ENCODE data around the gene GPRC5A. TPM values are rescaled to one million over a fixed set of nuclear protein-coding genes. Genes with fewer than 3 reads are reported as not detected.

Gene GPRC5A
- total RNA-seq, 4 donors from 2014 or later, result 7.0 to 166 (median 116) TPM

DNA sequence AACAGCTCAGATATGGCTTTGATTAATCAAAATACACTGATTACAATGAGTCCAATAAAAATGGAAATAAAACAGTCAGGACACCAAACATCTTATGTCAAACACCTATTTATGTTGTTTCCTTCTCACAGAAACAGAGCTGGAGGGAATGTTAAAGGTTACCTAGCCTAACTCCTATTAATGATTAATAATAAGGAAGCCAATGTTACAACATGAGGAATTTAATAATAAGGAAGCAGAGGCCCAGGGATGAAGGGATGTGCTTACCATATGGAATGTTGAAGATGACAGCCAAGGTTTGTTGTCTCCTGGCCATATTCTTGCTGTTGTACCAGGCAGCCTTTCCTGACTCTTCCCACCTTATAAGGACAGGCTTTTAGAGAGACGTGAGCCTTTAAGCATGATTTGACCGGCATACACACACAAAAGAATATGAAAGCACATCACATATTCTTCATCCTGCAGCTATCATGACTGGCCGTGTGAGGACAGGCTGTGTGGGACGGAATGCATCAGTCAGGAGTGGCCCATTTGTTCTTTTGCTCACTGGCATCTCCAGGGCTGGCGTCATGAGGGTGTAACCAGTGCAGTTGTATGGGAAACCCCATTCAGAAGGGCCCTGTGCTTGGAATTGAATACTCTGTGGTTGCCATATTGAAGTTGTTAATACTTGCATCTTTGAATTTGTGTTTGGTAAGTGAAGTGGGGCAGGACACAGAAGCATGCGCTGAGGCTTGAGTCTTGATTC, 63.7 kb downstream of the GPRC5A start:
- in situ Hi-C loops (cut with MboI; ENCODE audit: low pct_ligation_motif_present in 1 of 4, low pct_unique_long_range_greater_than_20kb in 1 of 4, low sequenced_read_pairs in 3 of 4), result no loop called here
- intact Hi-C loops (cut with DNase I; ENCODE audit: low total_unique reads), result no loop called here
- Histone ChIP-seq H3K9me3 (no peaks in the 10 kb centered on the region), H3K4me1 (no peaks in the 10 kb centered on the region), H3K27me3 (no peaks in the 10 kb centered on the region), H3K27ac (no peak overlapping the region), H3K36me3 (no peaks in the 10 kb centered on the region), H3K4me3 (no peak overlapping the region)
- TF ChIP-seq, protein P1, sequence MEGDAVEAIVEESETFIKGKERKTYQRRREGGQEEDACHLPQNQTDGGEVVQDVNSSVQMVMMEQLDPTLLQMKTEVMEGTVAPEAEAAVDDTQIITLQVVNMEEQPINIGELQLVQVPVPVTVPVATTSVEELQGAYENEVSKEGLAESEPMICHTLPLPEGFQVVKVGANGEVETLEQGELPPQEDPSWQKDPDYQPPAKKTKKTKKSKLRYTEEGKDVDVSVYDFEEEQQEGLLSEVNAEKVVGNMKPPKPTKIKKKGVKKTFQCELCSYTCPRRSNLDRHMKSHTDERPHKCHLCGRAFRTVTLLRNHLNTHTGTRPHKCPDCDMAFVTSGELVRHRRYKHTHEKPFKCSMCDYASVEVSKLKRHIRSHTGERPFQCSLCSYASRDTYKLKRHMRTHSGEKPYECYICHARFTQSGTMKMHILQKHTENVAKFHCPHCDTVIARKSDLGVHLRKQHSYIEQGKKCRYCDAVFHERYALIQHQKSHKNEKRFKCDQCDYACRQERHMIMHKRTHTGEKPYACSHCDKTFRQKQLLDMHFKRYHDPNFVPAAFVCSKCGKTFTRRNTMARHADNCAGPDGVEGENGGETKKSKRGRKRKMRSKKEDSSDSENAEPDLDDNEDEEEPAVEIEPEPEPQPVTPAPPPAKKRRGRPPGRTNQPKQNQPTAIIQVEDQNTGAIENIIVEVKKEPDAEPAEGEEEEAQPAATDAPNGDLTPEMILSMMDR (IDR thresholded peaks at IDR 0.05), result no peak
- TF ChIP-seq POLR2AphosphoS5 (IDR thresholded peaks at IDR 0.05) (no peak), EP300 (IDR thresholded peaks at IDR 0.05; ENCODE audit: low read depth) (no peak), POLR2A (IDR thresholded peaks at IDR 0.05) (no peak)
- WGBS, 2 donors (ENCODE audit: low coverage in 1 of 2), result 94 to 100% methylated on average over 2 to 6 of the region's 6 CpGs
- no peak for DNase-seq

DNA sequence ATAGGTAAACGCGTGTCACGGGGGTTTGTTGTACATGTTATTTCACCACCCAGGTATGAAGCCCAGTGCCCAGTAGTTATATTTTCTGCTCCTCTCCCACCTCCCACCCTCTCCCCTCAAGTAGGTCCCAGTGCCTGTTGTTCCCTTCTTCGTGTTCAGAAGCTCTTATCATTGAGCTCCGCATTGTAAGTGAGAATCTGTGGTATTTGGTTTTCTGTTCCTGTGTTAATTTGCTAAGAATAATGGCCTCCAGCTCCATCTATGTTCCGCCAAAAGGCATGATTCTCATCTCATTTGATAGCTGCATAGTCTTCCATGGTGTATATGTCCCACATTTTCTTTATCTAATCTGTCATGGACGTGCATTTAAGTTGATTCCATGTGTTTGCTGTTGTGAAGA, 67.5 kb downstream of the GPRC5A start:
- 76 to 78% methylated on average over 7 of the region's 7 CpGs for WGBS, 2 donors (ENCODE audit: low coverage in 1 of 2)
- H3K4me3 ChIP-seq, result no peak overlapping the region
- no peak for DNase-seq
- no peaks in the 10 kb centered on the region for H3K27me3 ChIP-seq
- in situ Hi-C loops (cut with MboI; ENCODE audit: low pct_ligation_motif_present in 1 of 4, low pct_unique_long_range_greater_than_20kb in 1 of 4, low sequenced_read_pairs in 3 of 4) (no loop called here), intact Hi-C loops (cut with DNase I; ENCODE audit: low total_unique reads) (no loop called here)
- H3K4me1 ChIP-seq, result no peaks in the 10 kb centered on the region
- TF ChIP-seq POLR2AphosphoS5 (IDR thresholded peaks at IDR 0.05) (no peak), EP300 (IDR thresholded peaks at IDR 0.05; ENCODE audit: low read depth) (no peak), POLR2A (IDR thresholded peaks at IDR 0.05) (no peak)
- TF ChIP-seq, protein P1 (IDR thresholded peaks at IDR 0.05), result no peak
- H3K27ac ChIP-seq, result no peak overlapping the region
- no peaks in the 10 kb centered on the region for H3K9me3 ChIP-seq
- H3K36me3 ChIP-seq, result no peaks in the 10 kb centered on the region

DNA sequence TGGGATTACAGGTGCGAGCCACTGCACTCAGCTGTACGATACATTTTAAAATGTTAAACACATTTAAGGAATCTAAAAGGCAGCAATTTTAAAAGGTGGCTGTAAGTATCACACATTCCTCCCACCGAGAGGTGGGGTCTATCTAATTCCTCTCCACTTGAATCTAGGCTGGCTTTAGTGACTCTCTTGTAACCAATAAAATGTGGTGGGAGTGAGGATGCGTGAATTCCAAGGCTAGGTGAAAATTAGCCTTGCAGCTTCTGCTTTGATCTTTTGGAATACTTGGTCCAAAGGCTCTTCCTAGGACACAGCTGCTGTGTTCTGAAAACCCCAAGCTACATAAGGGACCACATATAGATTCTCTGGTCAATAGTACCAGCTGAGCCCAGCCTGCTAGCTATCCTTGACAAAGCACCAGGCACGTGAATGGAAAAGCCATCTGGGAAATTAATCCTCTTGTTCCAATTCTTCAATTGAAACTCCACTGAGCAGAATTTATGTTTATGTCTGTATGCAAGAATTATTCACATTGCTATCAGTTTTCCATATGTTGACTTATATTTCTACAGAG, 69.4 kb downstream of the GPRC5A start:
- Histone ChIP-seq H3K4me1 (no peaks in the 10 kb centered on the region), H3K4me3 (no peak overlapping the region), H3K36me3 (no peaks in the 10 kb centered on the region), H3K27me3 (no peaks in the 10 kb centered on the region), H3K27ac (no peak overlapping the region), H3K9me3 (no peaks in the 10 kb centered on the region)
- intact Hi-C loops (cut with DNase I; ENCODE audit: low total_unique reads) (no loop called here), in situ Hi-C loops (cut with MboI; ENCODE audit: low pct_ligation_motif_present in 1 of 4, low pct_unique_long_range_greater_than_20kb in 1 of 4, low sequenced_read_pairs in 3 of 4) (no loop called here)
- WGBS, 2 donors (ENCODE audit: low coverage in 1 of 2), result 79 to 82% methylated on average over 2 to 5 of the region's 5 CpGs
- TF ChIP-seq POLR2A (IDR thresholded peaks at IDR 0.05), result no peak
- TF ChIP-seq, protein P1 (IDR thresholded peaks at IDR 0.05), result no peak
- no peak for TF ChIP-seq POLR2AphosphoS5 (IDR thresholded peaks at IDR 0.05)
- TF ChIP-seq EP300 (IDR thresholded peaks at IDR 0.05; ENCODE audit: low read depth), result no peak
- DNase-seq, result no peak

DNA sequence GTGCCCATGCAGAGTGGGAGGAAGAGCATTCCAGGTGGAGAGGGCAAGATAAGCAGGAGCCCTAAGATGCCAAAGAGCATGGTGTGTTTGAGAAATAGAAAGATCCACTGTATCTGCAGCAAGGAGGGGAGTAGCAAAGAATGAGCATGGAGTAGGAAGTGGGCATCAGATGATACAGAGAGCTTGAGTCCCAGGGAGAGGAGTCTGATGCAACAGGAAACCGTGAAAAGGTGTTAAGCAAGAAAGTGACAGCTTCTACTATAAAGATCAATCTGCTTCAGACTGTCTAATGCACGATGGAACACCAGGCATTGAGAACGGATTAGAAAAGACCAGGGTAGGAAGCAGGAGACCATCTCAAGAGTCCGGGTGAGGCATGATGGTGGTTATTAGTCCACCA, 72.9 kb downstream of the GPRC5A start:
- H3K9me3 ChIP-seq, result no peaks in the 10 kb centered on the region
- no peak overlapping the region for H3K4me3 ChIP-seq
- H3K27me3 ChIP-seq, result no peaks in the 10 kb centered on the region
- H3K36me3 ChIP-seq, result no peaks in the 10 kb centered on the region
- no peak for DNase-seq
- 80 to 81% methylated on average over 4 of the region's 4 CpGs for WGBS, 2 donors (ENCODE audit: low coverage in 1 of 2)
- H3K4me1 ChIP-seq, result no peaks in the 10 kb centered on the region
- intact Hi-C loops (cut with DNase I; ENCODE audit: low total_unique reads), result no loop called here
- no peak overlapping the region for H3K27ac ChIP-seq
- in situ Hi-C loops (cut with MboI; ENCODE audit: low pct_ligation_motif_present in 1 of 4, low pct_unique_long_range_greater_than_20kb in 1 of 4, low sequenced_read_pairs in 3 of 4), result no loop called here
- no peak for TF ChIP-seq POLR2AphosphoS5 (IDR thresholded peaks at IDR 0.05)
- TF ChIP-seq POLR2A (IDR thresholded peaks at IDR 0.05), result no peak
- TF ChIP-seq EP300 (IDR thresholded peaks at IDR 0.05; ENCODE audit: low read depth), result no peak
- TF ChIP-seq, protein P1 (IDR thresholded peaks at IDR 0.05), result no peak
